Mesothelial cell of epicardium (in vitro differentiated cells): ENCODE measurements around the gene LRIG1. TPM values are rescaled to one million over a fixed set of nuclear protein-coding genes. Genes with fewer than 3 reads are reported as not detected.

ENCODE experiments used
- DNase-seq, 2 experiments: peaks; one replicate each; pipeline ENCODE4 v3.0.0; 2021; ENCODE audit warnings: low spot score in 2 of 2; ENCODE audit not compliant: unreplicated experiment in 2 of 2
- H3K27ac Mint-ChIP-seq: 2 replicates; pipeline ENCODE4 v1.8.0; 2021; ENCODE audit warnings: mixed read lengths
- H3K27me3 Mint-ChIP-seq: 2 replicates; pipeline ENCODE4 v1.8.0; 2021; ENCODE audit warnings: low read depth, mixed read lengths
- H3K36me3 Mint-ChIP-seq: 2 replicates; pipeline ENCODE4 v1.8.0; 2021; ENCODE audit warnings: mixed read lengths
- H3K4me1 Mint-ChIP-seq: 2 replicates; pipeline ENCODE4 v1.8.0; 2021; ENCODE audit warnings: mixed read lengths
- H3K4me3 Mint-ChIP-seq: 2 replicates; pipeline ENCODE4 v1.8.0; 2021; ENCODE audit warnings: mild to moderate bottlenecking, moderate library complexity, mixed read lengths
- H3K9me3 Mint-ChIP-seq: 2 replicates; pipeline ENCODE4 v1.8.0; 2021; ENCODE audit warnings: mixed read lengths
- CTCF ChIP-seq: fragments of 200-600 bp; sonication (generic); IDR thresholded peaks from one replicate; pipeline ENCODE4 v1.5.0; 2021; ENCODE audit warnings: antibody characterized with exemption; ENCODE audit not compliant: unreplicated experiment
- total RNA-seq: library from RNA; stranded (reverse); gene quantifications from 3 replicates; pipeline ENCODE4 v1.2.1, GENCODE V29; 2021

LRIG1 gene
- total RNA-seq, 1 donor from 2014 or later: 5.5 TPM

DNA sequence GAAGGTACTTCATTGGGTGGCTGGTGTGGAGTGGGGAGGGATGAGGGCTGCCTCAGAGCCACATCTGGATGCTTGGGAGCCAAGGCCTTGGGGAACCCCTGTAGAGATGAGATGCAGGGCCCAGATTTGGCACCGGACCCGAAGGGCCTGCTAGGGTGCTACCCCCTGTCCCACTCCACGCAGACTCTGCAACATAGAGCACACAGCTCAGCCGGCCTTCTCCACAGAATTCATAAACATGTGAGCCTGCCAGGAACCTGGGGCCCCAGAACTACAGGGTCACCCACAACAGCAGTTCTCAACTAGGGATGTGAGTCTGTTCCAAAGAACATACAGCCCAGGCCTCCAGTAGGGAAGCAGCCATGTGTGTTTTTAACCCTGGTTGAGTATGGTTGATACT, 62.8 kb downstream of the LRIG1 start:
- Mint-ChIP-seq H3K4me3 (no peak overlapping the region), H3K27ac (no peak overlapping the region), H3K4me1 (peaks cover 32% of the 10 kb centered on the region), H3K27me3 (peaks cover 8% of the 10 kb centered on the region), H3K9me3 (no peaks in the 10 kb centered on the region), H3K36me3 (no peaks in the 10 kb centered on the region)
- DNase-seq: no peak
- no peak for TF ChIP-seq CTCF

- Mint-ChIP-seq H3K36me3 (no peaks in the 10 kb centered on the region), H3K27ac (no peak overlapping the region), H3K27me3 (peaks cover 8% of the 10 kb centered on the region), H3K9me3 (no peaks in the 10 kb centered on the region), H3K4me3 (no peak overlapping the region), H3K4me1 (peaks cover 26% of the 10 kb centered on the region)
- DNase-seq: no peak
- TF ChIP-seq CTCF: no peak
Measured at GRCh38 chr3:66437341-66437929, 63.4 kb downstream of the LRIG1 start.

GRCh38 chr3:66435989-66436388, 64.8 kb downstream of the LRIG1 start:
- Mint-ChIP-seq H3K27me3 (peaks cover 8% of the 10 kb centered on the region), H3K4me3 (no peak overlapping the region), H3K36me3 (no peaks in the 10 kb centered on the region), H3K27ac (no peak overlapping the region), H3K9me3 (no peaks in the 10 kb centered on the region), H3K4me1 (peaks cover 16% of the 10 kb centered on the region)
- no peak for DNase-seq
- no peak for TF ChIP-seq CTCF

DNA sequence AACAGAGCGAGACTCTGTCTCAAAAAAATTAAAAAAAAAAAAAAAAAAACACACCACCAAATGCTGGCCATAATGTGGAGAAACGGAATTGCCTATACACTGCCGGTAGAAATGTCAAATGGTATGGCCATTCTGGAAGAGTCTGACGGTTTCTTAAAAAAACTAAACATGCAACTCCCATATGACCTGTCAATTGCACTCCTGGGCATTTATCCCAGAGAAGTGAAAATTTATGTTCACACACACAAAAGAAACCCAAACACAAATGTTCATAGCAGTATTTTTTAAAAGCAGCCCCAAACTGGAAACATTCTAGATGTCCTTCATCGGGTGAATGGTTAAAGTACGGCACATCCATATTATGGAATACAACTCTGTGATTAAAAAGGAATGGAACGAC, 66.1 kb downstream of the LRIG1 start:
- H3K4me1 Mint-ChIP-seq: peaks cover 7% of the 10 kb centered on the region
- H3K27ac Mint-ChIP-seq: no peak overlapping the region
- no peak for TF ChIP-seq CTCF
- peaks cover 8% of the 10 kb centered on the region for H3K27me3 Mint-ChIP-seq
- H3K4me3 Mint-ChIP-seq: no peak overlapping the region
- no peaks in the 10 kb centered on the region for H3K9me3 Mint-ChIP-seq
- H3K36me3 Mint-ChIP-seq: no peaks in the 10 kb centered on the region
- DNase-seq: no peak

DNA sequence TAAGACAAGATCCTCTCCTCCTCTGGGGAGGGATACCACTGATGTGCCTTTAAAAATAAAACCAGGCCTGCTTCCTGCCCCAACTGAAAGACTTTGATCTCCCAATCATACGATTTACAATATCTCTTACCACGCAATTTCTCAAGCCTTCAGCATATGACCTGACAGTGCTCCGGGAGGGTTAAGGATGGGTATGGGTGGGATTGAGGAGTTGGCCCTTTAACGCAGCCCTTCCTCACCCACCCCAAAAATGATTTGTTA, 67.4 kb downstream of the LRIG1 start:
- DNase-seq: no peak

More for the DNA sequence above, 67.4 kb downstream of the LRIG1 start:
- Mint-ChIP-seq H3K4me1 (peaks cover 8% of the 10 kb centered on the region), H3K27me3 (peaks cover 8% of the 10 kb centered on the region), H3K36me3 (no peaks in the 10 kb centered on the region), H3K4me3 (no peak overlapping the region), H3K27ac (no peak overlapping the region), H3K9me3 (no peaks in the 10 kb centered on the region)
- TF ChIP-seq CTCF: no peak
